Renal pelvis (tissue), 4 donors: ENCODE data around the gene DDIAS. TPM values are rescaled to one million over a fixed set of nuclear protein-coding genes. Genes with fewer than 3 reads are reported as not detected.
"Not testable (repeated sequence)": the region's sequence is repeated elsewhere in the genome, so short reads cannot be mapped to it uniquely, and the experiment has no call there.

Source experiments
- DNase-seq: peaks from one replicate; pipeline ENCODE4 v3.0.0-alpha.2; 2013
- polyA plus RNA-seq, 3 donors: library from polyadenylated mRNA; unstranded; fragments of 120-200 nt; gene quantifications; one replicate each; pipeline ENCODE4 v1.2.1, GENCODE V29; 2013; ENCODE audit not compliant: insufficient read length in 3 of 3

The DDIAS gene
- polyA plus RNA-seq, 3 donors: 6.9 to 7.1 (median 7.1) TPM

DNA sequence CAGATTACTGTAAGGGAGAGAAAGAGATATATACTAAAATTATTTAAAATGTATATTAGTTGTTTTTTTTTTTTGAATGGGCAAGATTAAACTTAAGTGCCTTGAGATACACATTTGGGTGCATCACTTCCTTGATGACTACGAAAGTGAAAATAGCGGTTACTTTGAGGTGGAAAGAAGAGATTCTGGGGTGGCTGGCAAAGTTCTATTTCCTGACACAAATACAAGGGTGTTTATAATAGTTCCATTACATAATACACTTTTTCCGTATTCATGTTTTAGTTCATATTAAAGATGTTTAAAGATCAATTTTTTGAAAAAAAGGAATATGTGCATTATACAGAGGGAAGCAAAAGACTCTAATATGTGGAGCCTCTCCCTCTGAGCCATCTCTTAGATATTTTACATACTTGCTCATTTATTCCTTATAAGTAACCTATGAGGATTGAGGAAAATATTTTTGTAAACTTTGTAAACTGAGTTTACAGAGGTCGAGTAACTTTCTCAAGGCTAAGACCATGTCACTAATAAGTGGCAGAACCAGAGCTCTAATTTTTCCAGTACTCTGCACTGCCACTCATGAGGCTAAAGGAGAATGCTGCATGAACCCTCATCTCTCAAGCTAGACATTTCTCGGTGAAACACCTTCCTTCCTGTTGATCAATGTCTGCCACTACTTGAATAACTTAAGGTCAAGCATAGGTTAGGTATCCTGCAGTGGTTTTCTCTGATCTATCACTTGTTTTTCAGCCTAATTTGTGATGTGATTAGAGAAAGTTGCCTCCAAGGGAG lies 58.6 kb downstream of the DDIAS start:
- DNase-seq: no peak

DNA sequence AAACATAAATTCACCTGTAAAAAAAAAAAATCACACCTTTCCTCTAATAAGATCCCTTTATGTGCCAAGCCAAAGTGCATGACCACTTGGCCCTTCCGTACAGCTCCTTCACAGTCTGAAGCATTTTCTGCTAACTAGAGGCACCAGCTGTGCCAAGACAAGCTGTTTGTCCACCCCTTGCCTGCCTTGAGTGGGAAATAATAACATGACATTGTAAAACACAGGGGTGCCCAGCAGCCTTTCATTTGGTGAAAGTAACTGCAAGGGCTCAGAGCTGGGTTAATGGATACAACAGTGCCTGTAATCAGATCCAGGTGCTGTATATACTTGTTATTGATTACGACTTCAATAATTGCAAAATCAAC lies 59.2 kb downstream of the DDIAS start:
- no peak for DNase-seq

DNA sequence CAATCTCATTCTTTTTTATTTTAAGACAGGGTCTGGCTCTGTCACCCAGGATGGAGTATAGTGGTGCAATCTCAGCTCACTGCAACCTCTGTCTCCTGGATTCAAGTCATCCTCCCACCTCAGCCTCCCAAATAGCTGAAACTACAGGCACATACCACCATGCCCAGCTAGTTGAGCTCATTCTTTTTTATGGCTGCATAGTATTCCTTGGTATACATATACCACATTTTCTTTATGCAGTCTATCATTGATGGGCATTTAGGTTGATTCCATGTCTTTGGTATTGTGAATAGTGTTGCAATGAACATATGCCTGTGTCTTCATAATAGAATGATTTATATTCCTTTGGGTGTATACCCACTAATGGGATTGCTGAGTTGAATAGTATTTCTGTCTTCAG lies 60.5 kb downstream of the DDIAS start:
- DNase-seq: not testable (repeated sequence)

DNA sequence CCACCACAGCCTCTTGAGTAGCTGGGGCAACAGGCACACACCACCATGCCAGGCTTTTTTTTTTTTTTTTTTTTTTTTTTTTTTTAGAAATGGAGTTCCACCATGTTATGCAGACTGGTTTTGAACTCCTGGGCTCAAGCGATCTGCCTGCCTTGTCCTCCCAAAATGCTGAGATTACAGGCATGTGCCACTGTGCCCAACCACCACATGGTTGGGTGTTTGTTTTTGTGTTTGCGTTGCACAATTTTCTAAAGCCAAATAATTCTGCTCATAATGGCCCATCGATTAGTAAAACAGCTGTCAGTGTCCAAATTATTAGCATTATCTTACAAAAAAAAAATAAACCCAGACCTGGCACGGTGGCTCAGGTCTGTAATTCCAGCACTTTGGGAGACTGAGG lies 65.8 kb downstream of the DDIAS start:
- no peak for DNase-seq

DNA sequence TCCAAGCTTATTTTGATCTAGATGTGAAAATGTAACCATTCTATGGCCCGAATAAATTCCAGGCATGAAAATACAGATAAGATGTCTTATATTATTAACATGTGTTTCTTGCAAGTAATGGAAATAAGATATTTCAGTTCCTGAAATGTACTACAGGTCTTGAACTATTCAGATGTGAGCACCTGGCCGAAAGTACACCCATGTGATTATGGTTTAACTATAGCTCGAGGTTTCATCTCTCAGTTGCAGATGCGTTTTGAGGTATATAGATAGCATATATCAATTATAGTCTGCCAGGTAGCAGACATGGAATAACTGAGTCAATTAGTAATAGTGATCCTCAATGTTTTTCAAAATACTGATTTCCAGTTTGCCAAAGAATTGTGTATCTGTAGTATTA lies 68.3 kb downstream of the DDIAS start:
- no peak for DNase-seq

DNA sequence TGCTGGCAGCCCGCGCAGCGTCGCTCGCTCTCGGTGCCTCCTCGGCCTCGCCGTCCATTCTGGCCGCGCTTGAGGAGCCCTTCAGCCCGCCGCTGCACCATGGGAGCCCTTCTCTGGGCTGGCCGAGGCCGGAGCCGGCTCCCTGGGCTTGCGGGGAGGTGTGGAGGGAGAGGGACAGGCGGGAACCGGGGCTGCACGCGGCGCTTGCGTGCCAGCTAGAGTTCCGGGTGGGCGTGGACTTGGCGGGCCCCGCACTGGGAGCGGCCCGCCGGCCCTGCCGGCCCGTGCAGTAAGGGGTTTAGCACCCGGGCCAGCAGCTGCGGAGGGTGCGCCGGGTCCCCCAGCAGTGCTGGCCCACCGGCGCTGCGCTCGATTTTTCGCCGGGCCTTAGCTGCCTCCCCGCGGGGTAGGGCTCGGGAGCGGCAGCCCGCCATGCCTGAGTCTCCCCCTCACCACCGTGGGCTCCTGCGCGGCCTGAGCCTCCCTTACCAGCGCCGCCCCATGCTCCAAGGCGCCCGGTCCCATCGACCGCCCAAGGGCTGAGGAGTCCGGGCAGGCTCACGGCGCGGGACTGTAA lies 69.1 kb downstream of the DDIAS start:
- not testable (repeated sequence) for DNase-seq

DNA sequence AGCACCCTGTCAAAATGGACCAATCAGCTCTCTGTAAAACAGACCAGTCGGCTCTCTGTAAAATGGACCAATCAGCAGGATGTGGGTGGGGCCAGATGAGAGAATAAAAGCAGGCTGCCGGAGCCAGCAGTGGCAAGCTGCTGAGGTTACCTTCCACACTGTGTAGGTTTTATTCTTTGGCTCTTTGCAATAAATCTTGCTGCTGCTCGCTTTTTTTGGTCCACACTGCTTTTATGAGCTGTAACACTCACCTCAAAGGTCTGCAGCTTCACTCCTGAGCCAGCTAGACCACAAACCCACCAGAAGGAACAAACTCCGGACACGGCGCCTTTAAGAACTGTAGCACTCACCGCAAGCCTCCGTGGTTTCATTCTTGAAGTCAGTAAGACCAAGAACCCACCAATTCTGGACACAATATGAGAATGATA lies 70.0 kb downstream of the DDIAS start:
- DNase-seq: not testable (repeated sequence)

DNA sequence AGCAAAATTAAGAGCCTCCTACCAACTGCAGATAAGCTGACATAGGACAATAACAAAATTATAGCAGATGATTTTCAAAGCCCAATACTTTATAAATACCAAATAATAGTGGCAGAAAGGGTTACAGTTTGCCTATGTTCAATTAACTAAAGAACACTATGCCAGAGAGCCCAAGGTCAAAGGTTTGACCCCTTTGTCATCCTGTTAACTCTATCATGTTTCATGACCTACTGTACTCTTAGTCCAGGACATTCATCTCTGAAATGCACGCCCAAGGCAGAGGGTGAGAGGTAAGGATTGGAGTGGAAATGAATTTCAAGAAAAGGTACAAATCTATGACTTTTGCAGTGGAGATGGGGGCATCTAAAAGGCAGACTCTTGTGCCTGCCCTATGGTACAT lies 70.6 kb downstream of the DDIAS start:
- DNase-seq: no peak

DNA sequence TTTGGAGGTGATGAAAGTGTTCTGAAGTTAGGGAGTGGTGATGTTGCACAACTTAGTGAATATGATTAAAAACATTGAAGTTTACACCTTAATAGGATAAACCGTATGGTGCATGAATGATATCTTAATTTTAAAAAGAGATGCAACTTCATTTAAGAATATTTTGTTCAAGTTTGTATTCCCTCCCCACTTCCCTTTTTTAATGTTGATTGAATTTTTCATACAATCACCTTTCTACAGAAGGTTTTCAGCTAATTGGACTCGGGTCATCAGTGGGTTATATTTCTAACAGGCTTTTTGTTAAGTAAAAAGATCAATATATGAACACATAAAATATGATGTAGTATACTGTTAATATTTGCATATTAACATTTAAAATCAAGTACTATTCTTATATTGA lies 72.6 kb downstream of the DDIAS start:
- no peak for DNase-seq

DNA sequence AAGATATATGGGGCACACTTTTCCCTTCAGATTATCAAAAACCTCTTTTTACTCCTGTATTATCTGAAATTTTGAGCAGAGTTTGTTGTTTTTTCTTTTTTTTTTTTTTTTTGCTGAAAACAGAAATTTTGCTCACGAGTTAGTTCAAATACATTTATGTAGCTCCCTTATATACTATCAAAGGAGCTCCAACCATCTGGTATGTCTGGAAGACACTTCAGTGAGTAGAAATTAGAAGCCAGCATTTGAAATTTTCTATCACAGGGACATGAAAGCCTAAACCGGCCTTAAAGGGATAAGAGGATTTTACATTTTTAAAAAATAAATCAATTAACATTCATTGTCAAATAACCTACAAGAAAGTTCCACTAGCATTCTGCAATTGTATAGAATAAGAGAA lies 73.3 kb downstream of the DDIAS start:
- DNase-seq: no peak

DNA sequence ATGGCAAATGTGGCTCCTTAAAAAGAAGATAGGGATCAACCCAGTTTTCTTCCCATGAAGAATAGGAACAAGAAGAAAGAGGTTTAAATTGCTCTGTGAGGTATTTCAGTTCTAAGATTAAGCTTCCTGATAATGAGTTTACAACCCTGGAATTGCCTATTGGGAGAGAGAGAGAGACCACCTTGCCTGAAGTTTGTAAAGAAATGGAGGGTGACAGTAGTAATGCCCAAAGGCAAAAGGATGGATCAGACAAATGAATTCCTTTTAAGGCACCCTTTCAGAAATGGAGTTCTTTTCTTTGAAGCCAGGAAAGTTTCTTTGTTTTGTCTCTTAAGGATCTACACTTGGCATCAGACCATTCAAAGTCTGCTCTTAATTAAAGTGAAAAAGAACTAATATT lies 74.3 kb downstream of the DDIAS start:
- DNase-seq: no peak

DNA sequence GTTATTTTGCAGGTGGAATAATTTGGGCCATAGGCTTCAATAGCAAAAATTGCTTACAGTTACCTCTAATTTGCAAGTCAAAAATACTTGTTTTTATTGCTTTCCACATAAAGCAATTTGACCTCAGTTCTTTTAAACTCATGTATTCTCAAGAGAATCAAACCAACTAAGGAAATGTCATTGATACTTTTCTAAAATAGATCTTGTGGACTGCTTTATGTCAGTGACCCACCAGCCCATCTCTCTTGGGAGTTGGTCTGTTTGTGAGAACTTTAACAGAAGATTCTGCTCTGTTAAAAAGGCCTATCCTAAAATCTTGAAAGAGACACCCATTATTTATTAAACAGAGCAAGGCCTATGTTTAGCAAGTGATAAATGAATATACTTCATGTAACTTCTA lies 75.2 kb downstream of the DDIAS start:
- DNase-seq: no peak

DNA sequence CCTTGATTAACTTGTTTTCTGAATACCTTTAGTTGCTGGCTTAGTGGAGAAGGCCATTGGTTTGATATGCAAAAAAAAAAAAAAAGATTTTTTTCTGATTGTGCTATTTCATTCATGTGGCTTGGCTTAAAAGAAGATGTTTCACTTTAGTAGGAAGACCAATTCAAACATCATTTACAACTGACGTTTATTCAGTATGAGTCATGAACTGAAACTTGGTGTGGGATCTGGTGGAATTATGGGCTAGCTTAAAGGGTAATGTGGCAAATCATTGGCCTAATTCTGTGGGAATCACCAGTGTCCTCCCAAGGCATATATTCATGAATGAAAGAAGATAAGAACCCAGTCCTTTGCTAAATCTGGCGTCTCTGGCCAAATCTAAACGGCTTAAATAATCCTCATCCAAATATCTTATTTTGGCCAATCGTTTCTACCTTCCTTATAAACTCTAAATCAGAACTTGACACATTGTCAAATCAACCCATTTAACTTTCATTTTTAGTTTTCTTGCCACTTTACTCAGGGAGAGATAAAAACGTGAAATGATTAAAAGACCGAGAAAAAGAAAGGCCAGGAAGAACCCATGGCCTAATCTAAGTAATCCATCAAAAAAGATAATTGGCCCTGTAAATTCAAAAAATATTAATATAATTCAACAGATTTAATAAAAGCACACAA lies 77.0 kb downstream of the DDIAS start:
- DNase-seq: no peak

DNA sequence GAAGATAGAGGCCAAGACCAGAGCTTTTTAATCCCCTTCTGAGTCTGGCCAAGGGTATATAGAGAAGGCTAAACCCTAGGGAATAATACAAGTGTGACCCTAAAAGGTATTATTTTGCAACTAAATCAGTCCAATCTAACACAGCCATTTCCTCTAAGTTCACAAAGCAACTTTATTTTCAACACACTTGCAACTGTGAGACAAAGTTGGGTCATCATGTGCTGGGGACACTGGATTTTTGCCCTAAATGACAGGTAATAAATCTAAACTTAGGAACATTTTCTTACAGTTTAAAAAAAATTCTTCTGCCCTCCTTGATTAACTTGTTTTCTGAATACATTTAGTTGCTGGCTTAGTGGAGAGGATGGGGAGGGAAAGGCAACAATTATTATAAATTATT lies 78.3 kb downstream of the DDIAS start:
- no peak for DNase-seq

DNA sequence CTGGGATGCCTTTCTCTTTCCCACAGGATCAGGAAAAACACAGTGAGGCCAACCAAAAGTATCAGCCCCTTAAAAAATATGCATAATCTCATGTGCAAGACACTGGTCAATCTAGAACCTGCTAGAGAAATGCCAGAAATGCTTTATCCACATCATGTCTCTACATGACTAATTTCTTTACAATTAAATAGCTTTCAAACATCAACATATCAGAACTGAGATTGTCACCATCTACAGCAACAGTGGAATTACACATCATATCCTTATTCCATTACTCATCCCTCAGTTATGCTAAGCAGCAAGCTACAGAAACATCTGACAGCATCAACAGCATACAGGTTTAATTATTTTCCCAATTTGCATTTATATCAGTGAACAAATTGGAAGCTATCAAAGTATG lies 78.8 kb downstream of the DDIAS start:
- DNase-seq: no peak

DNA sequence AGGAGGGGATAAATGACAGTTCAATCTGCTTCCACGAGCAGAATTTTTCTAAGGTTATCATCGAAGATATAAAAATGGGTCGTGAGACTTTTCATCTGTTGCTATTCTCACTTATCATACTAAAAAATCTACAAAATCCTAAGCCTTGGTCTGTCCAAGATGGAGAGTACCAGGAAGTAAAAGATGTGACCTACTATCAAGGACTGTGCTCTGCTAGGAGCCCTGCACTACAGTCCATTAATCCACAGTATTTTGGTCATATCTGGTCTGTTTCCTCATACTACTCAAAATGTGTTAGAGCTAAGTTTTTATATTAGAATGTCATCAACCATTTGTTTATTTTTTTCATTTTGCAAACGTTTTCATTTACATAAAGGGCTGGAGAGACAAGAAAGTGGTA lies 79.4 kb downstream of the DDIAS start:
- no peak for DNase-seq

DNA sequence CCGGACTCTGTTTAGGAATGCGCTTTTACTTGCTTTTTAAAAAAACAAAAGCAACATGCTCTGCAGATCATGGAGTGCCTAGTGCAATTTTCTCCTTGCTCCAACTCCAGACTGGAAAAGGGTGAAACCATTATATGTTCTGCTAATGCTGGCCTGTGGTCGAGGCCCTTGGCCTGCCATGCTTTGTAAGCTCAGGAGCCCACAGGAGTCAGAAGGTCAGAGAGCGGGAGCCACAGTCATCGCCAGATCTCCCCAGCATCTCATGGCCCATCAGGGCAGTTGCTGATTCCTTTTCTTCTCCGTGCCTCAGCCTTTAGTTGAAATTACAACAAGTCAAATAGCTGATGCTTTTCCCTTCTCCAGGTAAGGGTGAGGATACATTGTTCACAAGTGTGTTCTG lies 80.3 kb downstream of the DDIAS start:
- no peak for DNase-seq

Other genes starting within 250 kb of the DDIAS start
- 1 to 10 TPM; 3.5 to 4.7 (median 3.7) TPM for gene FAM181B, start 167.9 kb upstream of the DDIAS start, polyA plus RNA-seq
- gene PRCP, start 1.3 kb upstream of the DDIAS start, polyA plus RNA-seq: 100 to 1,000 TPM; 216 to 275 (median 264) TPM
- 1 to 10 TPM; 7.5 to 8.7 (median 7.5) TPM for gene RAB30, start 170.2 kb downstream of the DDIAS start, polyA plus RNA-seq